K562 (cell line): Measurements from ENCODE around the gene UTS2R. TPM values are rescaled to one million over a fixed set of nuclear protein-coding genes. Genes with fewer than 3 reads are reported as not detected.
A peak's percentile ranks its signal among the peaks of the same experiment; 100 is the strongest.

Source experiments
- ATAC-seq: fragments of 200-7000 bp; cut with Tn5 transposase; 3 replicates; pipeline ENCODE4 v1.9.1; 2020; ENCODE audit warnings: moderate library complexity
- BruUV-seq: library from RNA; stranded (reverse); fragments of 400-500 nt; replicated peaks from 2 replicates; lab custom pipeline; 2021; lab: Mats Ljungman, UMichigan
- CTCF ChIA-PET: fragments of 300-600 bp; formaldehyde crosslinking; extraction: SDS; loops from one replicate; lab custom pipeline; 2021; ENCODE audit warnings: low intra/inter-chr PET ratio; lab: Yijun Ruan, JAX
- POLR2A ChIA-PET: fragments of 300-600, 350-650 bp; sonication (Branson Sonifier 250); formaldehyde crosslinking; extraction: SDS; loops from one replicate; lab custom pipeline; 2021; ENCODE audit warnings: antibody characterized with exemption, inconsistent platforms; lab: Yijun Ruan, JAX
- DNase-seq, 4 experiments: peaks; one replicate each; pipeline versions ENCODE4 v3.0.0 to v3.0.0-alpha.2; 2011 to 2018; ENCODE audit warnings: low spot score in 3 of 4, mixed read lengths in 3 of 4; ENCODE audit errors: extremely low read depth in 1 of 4
- FAIRE-seq: peaks from 2 replicates; lab custom pipeline; 2011; peaks lifted over from hg19 to GRCh38; lab: Jason Lieb, UNC
- H2AFZ ChIP-seq: 2 replicates; pipeline ENCODE4 v1.6.0; 2011; ENCODE audit warnings: low read depth, low read length, control low read depth, inconsistent platforms
- H3K27ac ChIP-seq: fragments of 200-600 bp; 3 replicates; pipeline ENCODE4 v1.8.0; 2011; ENCODE audit warnings: low read depth, mild to moderate bottlenecking, control low read depth, inconsistent platforms, low read length, moderate library complexity, mixed read lengths; ENCODE audit errors: extremely low read depth
- H3K27me3 ChIP-seq, 2 experiments: fragments of 300-600 bp in 1 of 2; 2 replicates in 1 of 2; 3 replicates in 1 of 2; pipeline versions ENCODE4 v1.6.0 to v1.8.0; 2011; ENCODE audit warnings: inconsistent platforms in 2 of 2, low read length in 2 of 2, mild to moderate bottlenecking in 1 of 2, mixed read lengths in 1 of 2, moderate library complexity in 1 of 2; ENCODE audit not compliant: control insufficient read depth in 2 of 2, insufficient read depth in 2 of 2
- H3K36me3 ChIP-seq: fragments of 300-600 bp; 3 replicates; pipeline ENCODE4 v1.8.0; 2011; ENCODE audit warnings: mild to moderate bottlenecking, low read length, inconsistent platforms; ENCODE audit not compliant: control insufficient read depth, insufficient read depth
- H3K4me1 ChIP-seq, 2 experiments: fragments of 200-600 bp in 1 of 2; replicated peaks in 1 of 2; 2 replicates in 1 of 2; 3 replicates in 1 of 2; pipeline versions ENCODE4 v1.5.1 to v1.8.0; 2011; ENCODE audit warnings: inconsistent platforms in 2 of 2, low read length in 2 of 2, mild to moderate bottlenecking in 1 of 2, mixed read lengths in 1 of 2, moderate library complexity in 1 of 2; ENCODE audit not compliant: control insufficient read depth in 2 of 2, insufficient read depth in 2 of 2
- H3K4me2 ChIP-seq: 2 replicates; pipeline ENCODE4 v1.6.1; 2011; ENCODE audit warnings: low read length, control low read depth, inconsistent platforms, mixed read lengths; ENCODE audit not compliant: insufficient read depth
- H3K4me3 ChIP-seq: fragments of 200-600 bp; sonication (generic), shearing (Covaris generic); 2 replicates; pipeline ENCODE4 v1.5.1; 2016; ENCODE audit warnings: control low read depth, inconsistent platforms
- H3K79me2 ChIP-seq: fragments of 200-600 bp; 3 replicates; pipeline ENCODE4 v1.8.0; 2011; ENCODE audit warnings: low read length, inconsistent platforms; ENCODE audit not compliant: control insufficient read depth, insufficient read depth
- H3K9ac ChIP-seq, 2 experiments: 2 replicates each; pipeline versions ENCODE4 v1.6.0 to v1.6.1; 2011; ENCODE audit warnings: low read depth in 2 of 2, low read length in 2 of 2, control low read depth in 1 of 2, inconsistent platforms in 1 of 2, mild to moderate bottlenecking in 1 of 2, mixed read lengths in 1 of 2; ENCODE audit not compliant: insufficient read depth in 1 of 2
- H3K9me1 ChIP-seq: one replicate; pipeline ENCODE4 v1.6.0; 2011; ENCODE audit warnings: inconsistent platforms, mild to moderate bottlenecking, low read length, moderate library complexity; ENCODE audit not compliant: control insufficient read depth, insufficient read depth
- H3K9me3 ChIP-seq: replicated peaks from 2 replicates; pipeline ENCODE4 v1.5.1; 2011; ENCODE audit warnings: low read depth, low read length, inconsistent platforms; ENCODE audit not compliant: control insufficient read depth, insufficient read depth
- H4K20me1 ChIP-seq: replicated peaks from 2 replicates; pipeline ENCODE4 v1.6.1; 2011; ENCODE audit warnings: low read length, inconsistent platforms, mixed read lengths; ENCODE audit not compliant: control insufficient read depth, insufficient read depth
- CHD1 ChIP-seq: fragments of 200-600 bp; sonication (generic); IDR thresholded peaks from one replicate; pipeline ENCODE4 v1.6.1; 2012; ENCODE audit warnings: mild to moderate bottlenecking, moderate library complexity, low read length, inconsistent platforms
- KDM1A ChIP-seq, 2 experiments: fragments of 450-650 bp; IDR thresholded peaks; 2 replicates each; pipeline ENCODE4 v1.6.1; 2016; ENCODE audit warnings: mild to moderate bottlenecking in 2 of 2
- XRCC3 ChIP-seq: fragments of 450-650 bp; IDR thresholded peaks from 2 replicates; pipeline ENCODE4 v1.6.1; 2017; ENCODE audit warnings: mild to moderate bottlenecking, moderate library complexity
- ZBTB7A ChIP-seq: IDR thresholded peaks from 2 replicates; pipeline ENCODE4 v1.6.1; 2011; ENCODE audit warnings: low read depth, mild to moderate bottlenecking, low read length, moderate library complexity, borderline replicate concordance; ENCODE audit not compliant: control insufficient read depth
- ZNF134 ChIP-seq: fragments of 250-450 bp; sonication (Bioruptor Pico); conservative IDR thresholded peaks from 2 replicates; pipeline ENCODE4 v1.4.0; 2020
- WGBS: fragments of 100-300 bp; shearing (Covaris generic); methylation state at CpG from one replicate; pipeline ENCODE4 v1.1.6; 2016; ENCODE audit warnings: low coverage, mixed read lengths; ENCODE audit not compliant: insufficient coverage; ENCODE audit errors: missing lambda C conversion rate; 5-methylcytosine and 5-hydroxymethylcytosine counted together
- in situ Hi-C: fragments of 300-500 bp; cut with MboI; formaldehyde crosslinking; loops from 4 replicates; pipeline ENCODE4 v1.15.0; 2018; ENCODE audit warnings: inconsistent platforms, mixed read lengths
- intact Hi-C: fragments of 100-400 bp; cut with micrococcal nuclease; formaldehyde crosslinking; loops from 2 replicates; pipeline ENCODE4 v1.14.2; 2022
- polyA plus RNA-seq, 8 experiments: library from polyadenylated mRNA; depleted of rRNA in 4 of 8; stranded (reverse) in 5 of 8; unstranded in 3 of 8; fragments of >200 nt; fragmentation: Nextera tagmentation in 2 of 8; fragmentation: Illumina TruSeq in 1 of 8; extraction: Ambion mirVana in 2 of 8; extraction: Trizol in 1 of 8; gene quantifications; 2 replicates each; pipeline versions ENCODE4 v1.2.1 to v1.2.3, GENCODE V29; 2011 to 2014; ENCODE audit warnings: inconsistent platforms in 1 of 8, missing spikeins in 1 of 8
- total RNA-seq, 7 experiments: library from RNA; depleted of rRNA in 6 of 7; stranded (reverse); fragments of >200 nt in 6 of 7; fragmentation: Illumina TruSeq in 2 of 7; extraction: Trizol in 2 of 7; gene quantifications; 2 replicates each; pipeline versions ENCODE4 v1.2.1 to v1.2.3, GENCODE V29; 2011 to 2021; ENCODE audit warnings: low replicate concordance in 1 of 7
- TF ChIP-seq, protein P1 (sequence below), 3 experiments: IDR thresholded peaks in 2 of 3; conservative IDR thresholded peaks in 1 of 3; 2 replicates each; pipeline ENCODE4 v1.5.1; 2011 to 2012; ENCODE audit warnings: low read length in 3 of 3, mild to moderate bottlenecking in 3 of 3, control low read depth in 2 of 3, improper control_type of control experiment in 1 of 3, inconsistent platforms in 1 of 3, low read depth in 1 of 3, mixed read lengths in 1 of 3, moderate library complexity in 1 of 3; ENCODE audit not compliant: insufficient read depth in 2 of 3

Gene UTS2R
- total and polyA plus RNA-seq, 9 of the 15 experiments (the other 6 are each of a cell fraction or from before 2014, with no cell fraction given) = 0.22 TPM; not detected in 8

DNA sequence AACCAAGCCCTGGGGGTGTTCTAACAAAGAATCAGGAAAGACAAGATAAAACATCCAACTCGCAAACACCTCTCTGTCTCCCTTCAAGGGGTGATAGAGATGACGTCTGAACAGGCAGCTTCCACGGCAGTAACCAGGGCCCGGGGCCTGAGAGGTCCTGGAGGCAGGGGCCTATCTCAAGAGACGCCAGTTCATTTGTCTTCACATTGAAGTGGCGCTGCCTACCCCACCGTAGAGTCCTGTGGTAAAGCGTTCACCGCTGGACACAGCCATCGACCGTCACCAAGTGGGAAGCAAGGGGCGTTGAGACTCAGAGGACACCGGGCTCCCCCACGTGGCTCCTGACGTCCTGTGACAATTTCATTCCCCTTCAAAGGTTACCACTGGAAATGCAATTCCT is 21.4 kb downstream of the UTS2R start (continued):
- TF ChIP-seq ZNF134 (no peak), CHD1 (no peak), KDM1A (IDR thresholded peaks at IDR 0.05) (no peak), XRCC3 (no peak)
- TF ChIP-seq, protein P1, sequence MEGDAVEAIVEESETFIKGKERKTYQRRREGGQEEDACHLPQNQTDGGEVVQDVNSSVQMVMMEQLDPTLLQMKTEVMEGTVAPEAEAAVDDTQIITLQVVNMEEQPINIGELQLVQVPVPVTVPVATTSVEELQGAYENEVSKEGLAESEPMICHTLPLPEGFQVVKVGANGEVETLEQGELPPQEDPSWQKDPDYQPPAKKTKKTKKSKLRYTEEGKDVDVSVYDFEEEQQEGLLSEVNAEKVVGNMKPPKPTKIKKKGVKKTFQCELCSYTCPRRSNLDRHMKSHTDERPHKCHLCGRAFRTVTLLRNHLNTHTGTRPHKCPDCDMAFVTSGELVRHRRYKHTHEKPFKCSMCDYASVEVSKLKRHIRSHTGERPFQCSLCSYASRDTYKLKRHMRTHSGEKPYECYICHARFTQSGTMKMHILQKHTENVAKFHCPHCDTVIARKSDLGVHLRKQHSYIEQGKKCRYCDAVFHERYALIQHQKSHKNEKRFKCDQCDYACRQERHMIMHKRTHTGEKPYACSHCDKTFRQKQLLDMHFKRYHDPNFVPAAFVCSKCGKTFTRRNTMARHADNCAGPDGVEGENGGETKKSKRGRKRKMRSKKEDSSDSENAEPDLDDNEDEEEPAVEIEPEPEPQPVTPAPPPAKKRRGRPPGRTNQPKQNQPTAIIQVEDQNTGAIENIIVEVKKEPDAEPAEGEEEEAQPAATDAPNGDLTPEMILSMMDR (IDR thresholded peaks at IDR 0.05 in 2 of 3, conservative IDR thresholded peaks at IDR 0.05 in 1 of 3; ENCODE audit: insufficient read depth in 2 of 3, low read depth in 1 of 3, low read length in 3 of 3) = no peak

DNA sequence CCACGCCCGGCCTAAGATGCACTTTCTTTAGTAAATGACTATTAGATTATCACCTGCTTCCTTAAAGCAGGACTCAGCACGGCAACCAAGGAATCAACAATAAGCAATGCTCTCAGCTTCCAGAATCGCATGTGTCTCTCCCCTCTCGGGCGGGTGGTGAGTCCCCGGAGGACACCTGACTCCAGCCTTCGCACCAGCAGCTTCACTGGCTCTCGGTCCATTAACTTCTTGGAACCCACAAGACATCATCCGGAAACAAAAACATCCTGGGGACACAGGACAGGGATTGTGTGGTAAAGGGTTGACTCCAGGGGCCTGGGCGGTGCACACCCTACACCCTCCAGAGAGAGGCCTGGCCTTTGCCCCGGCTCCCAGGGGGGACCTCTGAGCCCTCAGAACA is 22.7 kb downstream of the UTS2R start:
- no peak overlapping the region for H3K27ac ChIP-seq
- H4K20me1 ChIP-seq = no peaks in the 10 kb centered on the region
- intact Hi-C loops = no loop called here
- DNase-seq (no peak), FAIRE-seq (no peak), ATAC-seq (no peak)
- H3K27me3 ChIP-seq = no peaks in the 10 kb centered on the region
- H3K4me1 ChIP-seq = peaks cover 0 to 26% of the 10 kb centered on the region in 2 experiments; a peak in 2 of 5 replicates
- H3K36me3 ChIP-seq = peaks cover 29% of the 10 kb centered on the region; the same call in 2 of the 3 replicates
- H2AFZ ChIP-seq = no peak overlapping the region
- H3K79me2 ChIP-seq = no peaks in the 10 kb centered on the region
- CTCF ChIA-PET = no interaction called here
- BruUV-seq = no TSS peak
- H3K9me1 ChIP-seq = no peaks in the 10 kb centered on the region
- peak overlapping the region in 1 of 2 experiments; percentile 48; a peak in 1 of 4 replicates for H3K9ac ChIP-seq
- TF ChIP-seq ZBTB7A = no peak
- TF ChIP-seq, all 486 proteins: peak for 0
- H3K9me3 ChIP-seq = no peaks in the 10 kb centered on the region
- H3K4me3 ChIP-seq = no peak overlapping the region
- no peak overlapping the region for H3K4me2 ChIP-seq
- in situ Hi-C loops = no loop called here
- POLR2A ChIA-PET = no interaction called here
- WGBS = 90% methylated on average over 12 of the region's 12 CpGs
